Measurements from ENCODE around the gene CDKN3.
"Not testable (repeated sequence)": the region's sequence is repeated elsewhere in the genome, so short reads cannot be mapped to it uniquely, and the experiment has no call there.

Gene CDKN3

GRCh38 chr14:54370323-54371198, 26.2 kb upstream of the CDKN3 start:
- DNase-seq (ENCODE audit: low read depth, low spot score), result no peak

DNA sequence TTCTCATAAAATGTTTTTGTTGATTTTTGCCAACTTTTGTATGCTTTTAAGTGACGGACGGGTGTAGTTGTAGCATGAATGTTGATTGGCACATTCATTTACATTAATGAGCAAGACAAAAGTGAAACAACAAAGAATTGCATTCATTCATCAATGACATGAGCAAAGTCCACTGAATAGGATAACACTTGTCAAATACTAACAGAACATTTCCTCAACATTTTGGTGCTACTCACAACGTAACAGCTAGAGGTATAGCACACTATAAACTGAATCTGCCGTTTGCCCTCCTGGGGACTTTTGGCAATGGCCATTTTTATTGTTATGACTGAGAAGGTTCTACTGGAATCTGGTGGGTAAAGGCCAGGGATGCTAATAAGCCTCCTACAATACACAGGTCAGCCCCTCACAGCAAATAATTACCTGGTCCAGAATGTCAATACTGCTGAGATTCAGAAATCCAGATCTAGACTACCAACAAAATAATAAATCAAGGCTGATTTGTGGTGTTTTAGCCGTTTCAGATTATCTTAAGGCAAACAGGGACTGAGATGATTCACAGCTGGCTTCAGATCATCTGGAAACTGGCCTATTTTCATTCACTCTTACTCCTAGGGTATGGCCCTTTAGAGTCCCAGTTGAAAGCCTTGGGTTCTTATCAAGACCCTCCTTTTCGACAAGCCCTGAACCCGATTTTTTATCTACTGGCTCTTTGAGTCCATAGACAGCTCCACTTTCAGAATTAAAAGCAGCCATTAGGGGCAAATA, 22.5 kb upstream of the CDKN3 start:
- DNase-seq (ENCODE audit: low read depth, low spot score), result no peak

- DNase-seq (ENCODE audit: low read depth, low spot score), result no peak
Measured at GRCh38 chr14:54377501-54377900, 19.3 kb upstream of the CDKN3 start.

DNA sequence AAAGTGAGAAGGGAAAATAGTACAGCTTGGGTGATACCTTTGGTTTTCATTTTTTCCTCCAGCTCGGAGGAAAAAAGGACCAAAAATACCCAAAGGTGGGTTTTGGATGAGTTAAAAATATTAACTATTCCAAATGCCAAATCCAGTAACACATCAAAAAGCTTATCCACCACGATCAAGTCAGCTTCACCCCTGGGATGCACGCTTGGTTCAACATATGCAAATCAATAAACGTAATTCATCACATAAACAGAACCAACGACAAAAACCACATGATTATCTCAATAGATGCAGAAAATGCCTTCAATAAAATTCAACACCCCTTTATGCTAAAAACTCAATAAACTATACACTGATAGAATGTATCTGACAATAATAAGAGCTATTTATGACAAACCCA, 17.9 kb upstream of the CDKN3 start:
- not testable (repeated sequence) for DNase-seq (ENCODE audit: low read depth, low spot score)

DNA sequence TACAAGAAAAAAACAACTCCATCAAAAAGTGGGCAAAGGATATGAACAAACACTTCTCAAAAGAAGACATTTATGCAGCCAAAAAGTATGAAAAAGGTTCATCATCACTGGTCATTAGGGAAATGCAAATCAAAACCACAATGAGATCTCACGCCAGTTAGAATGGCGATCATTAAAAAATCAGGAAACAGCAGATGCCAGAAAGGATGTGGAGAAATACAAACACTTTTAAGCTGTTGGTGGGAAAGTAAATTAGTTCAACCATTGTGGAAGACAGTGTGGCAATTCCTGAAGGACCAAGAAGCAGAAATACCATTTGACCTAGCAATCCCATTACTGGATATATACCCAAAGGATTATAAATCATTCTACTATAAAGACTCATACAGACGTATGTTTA, 16.2 kb upstream of the CDKN3 start:
- not testable (repeated sequence) for DNase-seq (ENCODE audit: low read depth, low spot score)

DNA sequence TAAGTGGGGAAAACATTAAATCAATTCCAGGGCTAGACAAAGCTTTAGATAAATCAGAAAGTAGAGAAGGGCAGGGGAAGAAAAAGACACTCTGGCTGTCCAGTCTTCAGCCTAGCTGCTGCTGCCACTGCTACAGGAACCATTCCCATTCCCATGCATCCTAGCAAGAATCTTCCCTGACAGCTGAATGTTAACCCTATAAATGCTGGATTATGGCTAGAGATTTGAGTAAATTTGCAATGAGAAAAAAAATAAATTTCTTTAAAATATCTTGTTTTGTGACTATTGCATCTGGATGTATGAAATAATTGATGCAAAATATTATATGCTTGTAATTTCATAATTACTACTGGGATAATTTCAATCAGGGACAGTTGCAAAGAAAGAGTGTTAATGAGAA, 15.0 kb upstream of the CDKN3 start:
- DNase-seq (ENCODE audit: low read depth, low spot score), result no peak

DNA sequence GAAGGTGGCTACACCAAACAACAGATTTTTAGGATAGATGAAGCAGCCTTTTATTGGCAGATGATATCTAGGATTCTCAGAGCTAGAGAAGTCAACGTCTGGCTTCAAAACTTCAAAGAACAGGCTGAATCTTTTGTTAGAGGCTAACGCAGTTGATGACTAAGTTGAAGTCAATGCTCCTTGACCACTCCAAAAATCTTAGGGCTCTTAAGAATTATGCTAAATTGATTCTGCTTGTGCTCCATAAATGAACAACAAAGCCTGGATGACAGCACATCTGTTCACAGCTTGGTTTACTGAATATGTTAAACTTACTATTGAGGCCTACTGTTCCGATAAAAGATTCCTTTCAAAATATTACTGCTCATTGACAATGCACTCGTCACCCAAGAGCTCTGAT, 13.0 kb upstream of the CDKN3 start:
- no peak for DNase-seq (ENCODE audit: low read depth, low spot score)

DNA sequence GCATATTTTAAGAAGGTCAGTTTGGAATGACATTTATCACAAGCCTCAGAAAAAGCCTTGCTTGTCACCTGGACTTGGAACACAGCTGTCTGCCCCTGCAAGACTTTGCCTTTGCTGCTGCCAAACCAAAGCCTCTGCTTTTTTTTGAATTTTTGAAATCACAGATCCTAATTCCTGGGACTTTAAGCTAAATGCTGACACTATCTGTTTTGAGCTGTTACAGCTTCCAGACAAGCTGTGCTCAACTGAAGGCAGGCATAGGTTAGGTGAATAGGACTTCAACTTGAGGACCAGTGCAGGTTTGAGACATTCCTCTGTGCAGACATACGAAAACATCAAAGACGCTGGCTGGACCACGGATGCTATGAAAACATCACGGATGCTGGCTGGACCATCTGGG, 11.3 kb upstream of the CDKN3 start:
- no peak for DNase-seq (ENCODE audit: low read depth, low spot score)

- DNase-seq (ENCODE audit: low read depth, low spot score), result no peak
Measured at GRCh38 chr14:54387328-54387727, 9.5 kb upstream of the CDKN3 start.

GRCh38 chr14:54392131-54392859, 4.5 kb upstream of the CDKN3 start:
- no peak for DNase-seq (ENCODE audit: low read depth, low spot score)

DNA sequence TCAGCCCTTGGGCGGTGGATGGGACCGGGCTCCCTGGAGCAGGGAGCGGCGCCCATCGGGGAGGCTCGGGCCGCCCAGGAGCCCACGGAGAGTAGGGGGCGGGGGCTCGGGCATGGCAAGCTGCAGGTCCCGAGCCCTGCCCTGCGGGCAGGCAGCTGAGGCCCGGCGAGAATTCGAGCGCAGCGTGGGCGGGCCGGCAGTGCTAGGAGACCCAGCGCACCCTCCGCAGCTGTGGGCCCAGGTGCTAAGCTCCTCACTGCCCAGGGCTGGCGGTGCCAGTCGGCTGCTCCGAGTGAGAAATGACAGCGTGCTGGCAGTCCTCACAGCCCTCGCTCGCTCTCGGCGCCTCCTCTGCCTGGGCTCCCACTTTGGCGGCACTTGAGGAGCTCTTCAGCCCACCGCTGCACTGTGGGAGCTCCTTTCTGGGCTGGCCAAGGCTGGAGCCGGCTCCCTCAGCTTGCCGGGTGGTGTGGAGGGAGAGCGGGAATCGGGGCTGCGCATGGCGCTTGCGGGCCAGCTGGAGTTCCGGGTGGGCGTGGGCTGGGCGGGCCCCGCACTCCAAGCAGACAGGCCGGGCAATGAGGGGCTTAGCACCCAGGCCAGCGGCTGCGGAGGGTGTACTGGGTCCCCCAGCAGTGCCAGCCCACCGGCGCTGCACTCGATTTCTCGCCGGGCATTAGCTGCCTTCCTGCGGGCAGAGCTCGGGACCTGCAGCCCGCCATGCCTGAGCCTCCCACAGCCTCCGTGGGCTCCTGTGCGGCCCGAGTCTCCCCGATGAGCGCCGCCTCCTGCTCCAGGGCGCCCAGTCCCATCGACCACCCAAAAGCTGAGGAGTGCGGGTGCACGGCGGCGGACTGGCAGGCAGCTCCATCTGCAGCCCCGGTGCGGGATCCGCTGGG, 3.6 kb upstream of the CDKN3 start:
- DNase-seq (ENCODE audit: low read depth, low spot score), result not testable (repeated sequence)

DNA sequence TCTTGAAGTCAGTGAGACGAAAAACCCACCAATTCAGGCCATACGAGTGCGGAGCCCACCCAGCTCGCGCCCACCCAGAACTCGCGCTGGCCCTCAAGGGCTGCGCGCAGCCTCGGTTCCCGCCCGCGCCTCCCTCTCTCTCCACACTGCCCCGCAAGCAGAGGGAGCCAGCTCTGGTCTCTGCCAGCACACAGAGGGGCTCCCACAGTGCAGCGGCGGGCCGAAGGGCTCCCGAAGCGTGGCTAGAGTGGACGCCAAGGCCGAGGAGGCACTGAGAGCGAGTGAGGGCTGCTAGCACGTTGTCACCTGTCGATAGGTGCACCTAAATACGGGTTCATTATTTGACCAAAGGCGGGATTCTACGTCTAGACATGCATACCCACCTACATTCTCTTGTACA, 2.2 kb upstream of the CDKN3 start:
- no peak for DNase-seq (ENCODE audit: low read depth, low spot score)

GRCh38 chr14:54395284-54395683, 1.5 kb upstream of the CDKN3 start:
- no peak for DNase-seq (ENCODE audit: low read depth, low spot score)

DNA sequence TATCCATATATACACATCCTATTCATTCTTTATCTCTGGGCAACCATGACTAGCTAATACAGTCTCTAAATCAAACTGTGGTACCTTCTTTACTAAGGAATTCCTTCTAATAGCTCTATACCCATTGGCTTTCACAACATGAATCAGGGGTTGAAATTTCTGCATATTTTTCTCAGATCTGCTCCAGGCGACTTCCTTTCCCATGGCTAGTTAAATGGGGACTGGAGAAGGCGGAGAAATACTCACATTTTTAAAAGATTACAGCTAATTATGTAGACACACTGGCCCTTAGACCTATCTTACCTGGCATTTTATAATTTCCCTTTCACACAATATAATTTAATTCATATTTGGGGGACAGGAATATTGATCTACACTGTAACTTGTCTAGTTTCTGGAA, 1.1 kb upstream of the CDKN3 start:
- no peak for DNase-seq (ENCODE audit: low read depth, low spot score)

DNA sequence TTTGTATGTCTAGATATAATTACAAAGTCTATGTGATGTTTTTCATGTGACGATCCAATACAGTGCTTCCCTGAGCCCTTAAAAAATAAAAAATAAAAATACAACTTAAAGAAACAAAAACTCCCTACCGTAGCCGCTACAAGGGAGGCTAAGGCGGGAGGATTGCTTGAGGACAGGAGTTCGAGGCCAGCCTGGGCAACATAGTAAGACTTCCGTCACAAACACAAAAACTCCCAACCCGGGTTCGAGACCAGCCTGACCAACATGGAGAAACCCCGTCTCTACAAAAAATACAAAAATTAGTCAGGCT, 669 bp upstream of the CDKN3 start:
- DNase-seq (ENCODE audit: low read depth, low spot score), result no peak

DNA sequence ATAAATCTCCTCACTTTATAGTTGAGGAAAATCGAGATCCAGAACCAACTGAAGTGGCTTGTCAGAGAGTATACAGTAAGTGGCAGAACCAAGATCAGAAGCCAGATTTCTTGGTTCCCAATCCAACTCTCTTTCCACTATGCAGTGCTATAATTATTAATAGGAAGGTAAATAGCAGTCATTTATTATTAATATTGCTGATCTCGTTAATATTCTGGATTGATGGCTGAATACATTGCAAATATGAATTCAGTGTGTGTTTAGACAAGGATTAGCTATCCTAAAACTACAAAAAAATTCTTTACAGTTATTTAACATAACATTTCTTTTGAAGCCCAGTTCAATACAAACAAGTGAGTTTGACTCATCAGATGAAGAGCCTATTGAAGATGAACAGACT, 2.8 kb downstream of the CDKN3 start:
- no peak for DNase-seq (ENCODE audit: low read depth, low spot score)

- not testable (repeated sequence) for DNase-seq (ENCODE audit: low read depth, low spot score)
Measured at GRCh38 chr14:54403401-54404005, 6.7 kb downstream of the CDKN3 start.

- DNase-seq (ENCODE audit: low read depth, low spot score), result no peak
Measured at GRCh38 chr14:54410215-54410614, 13.4 kb downstream of the CDKN3 start.

DNA sequence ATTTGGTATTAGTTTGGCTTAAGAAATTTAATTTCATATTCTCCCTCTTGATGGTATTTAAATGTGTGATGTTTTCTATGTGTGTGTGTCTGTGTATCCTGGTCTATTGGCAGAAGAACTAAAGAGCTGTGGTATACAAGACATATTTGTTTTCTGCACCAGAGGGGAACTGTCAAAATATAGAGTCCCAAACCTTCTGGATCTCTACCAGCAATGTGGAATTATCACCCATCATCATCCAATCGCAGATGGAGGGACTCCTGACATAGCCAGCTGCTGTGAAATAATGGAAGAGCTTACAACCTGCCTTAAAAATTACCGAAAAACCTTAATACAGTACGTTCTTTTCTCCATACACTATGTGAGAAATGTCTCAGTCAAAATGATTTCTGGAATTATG, 14.6 kb downstream of the CDKN3 start:
- no peak for DNase-seq (ENCODE audit: low read depth, low spot score)

DNA sequence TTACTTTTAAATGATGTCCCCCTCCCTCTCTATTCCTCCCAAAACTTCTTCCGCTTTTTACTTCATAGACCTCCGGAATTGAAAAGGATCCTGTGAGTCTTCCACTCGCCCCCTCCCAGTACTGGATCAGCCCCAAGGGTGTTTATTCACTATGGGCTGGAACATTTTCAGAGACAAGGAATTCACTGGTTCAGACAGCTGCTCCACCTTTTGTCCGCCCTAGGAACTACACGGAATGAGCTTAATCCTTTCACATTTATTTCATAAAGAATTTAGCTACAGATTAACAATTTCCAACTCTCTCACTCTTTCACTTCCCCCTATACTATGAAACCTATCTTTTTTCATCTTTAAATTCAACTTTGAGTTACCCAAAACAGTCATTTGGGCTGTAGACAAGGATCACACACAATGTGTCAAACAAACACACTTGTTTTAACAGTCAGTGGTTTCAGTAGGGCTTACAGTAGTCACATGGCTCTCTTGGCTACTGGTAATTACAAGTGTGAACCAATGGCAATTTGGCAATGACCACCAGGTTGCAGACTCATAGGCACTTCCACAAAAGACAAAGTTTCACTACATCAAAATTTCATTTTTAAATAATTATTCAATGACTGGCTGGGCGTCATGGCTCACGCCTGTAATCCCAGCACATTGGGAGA, 23.8 kb downstream of the CDKN3 start:
- no peak for DNase-seq (ENCODE audit: low read depth, low spot score)

GRCh38 chr14:54423991-54424390, 27.2 kb downstream of the CDKN3 start:
- DNase-seq (ENCODE audit: low read depth, low spot score), result no peak
